Activated CD8-positive, alpha-beta memory T cell treated with anti-CD3 and anti-CD28 coated beads, Interleukin-2, amount 50 U/mL, for 24 hours (primary cell): Measurements from ENCODE around the gene LOXL1.

Experiments used
- DNase-seq: peaks from one replicate; pipeline ENCODE4 v3.0.0-alpha.2; 2020; ENCODE audit errors: extremely low read depth

The LOXL1 gene

GRCh38 chr15:73922186-73923151 is 3.8 kb upstream of the LOXL1 start:
- DNase-seq, result no peak

GRCh38 chr15:73923156-73923487 is 3.1 kb upstream of the LOXL1 start:
- DNase-seq, result no peak

GRCh38 chr15:73923488-73924164 is 2.6 kb upstream of the LOXL1 start:
- no peak for DNase-seq

GRCh38 chr15:73924171-73924921 is 1.9 kb upstream of the LOXL1 start:
- no peak for DNase-seq

- DNase-seq, result no peak
Measured at GRCh38 chr15:73925848-73926218, 429 bp upstream of the LOXL1 start.

- no peak for DNase-seq
Measured at GRCh38 chr15:73927003-73927475, 777 bp downstream of the LOXL1 start.

GRCh38 chr15:73927476-73928240 is 1.4 kb downstream of the LOXL1 start:
- DNase-seq, result peak; percentile 36

- DNase-seq, result no peak
Measured at GRCh38 chr15:73928241-73928579, 1.9 kb downstream of the LOXL1 start.

- no peak for DNase-seq
Measured at GRCh38 chr15:73928971-73929627, 2.8 kb downstream of the LOXL1 start.

GRCh38 chr15:73930371-73930770 is 4.1 kb downstream of the LOXL1 start:
- DNase-seq, result no peak

GRCh38 chr15:73930790-73931281 is 4.6 kb downstream of the LOXL1 start:
- DNase-seq, result no peak

- no peak for DNase-seq
Measured at GRCh38 chr15:73931441-73931840, 5.2 kb downstream of the LOXL1 start.

GRCh38 chr15:73932381-73933191 is 6.3 kb downstream of the LOXL1 start:
- DNase-seq, result no peak

- DNase-seq, result no peak
Measured at GRCh38 chr15:73934281-73934680, 8.0 kb downstream of the LOXL1 start.

GRCh38 chr15:73935547-73935946 is 9.3 kb downstream of the LOXL1 start:
- DNase-seq, result no peak

- DNase-seq, result no peak
Measured at GRCh38 chr15:73936181-73936580, 9.9 kb downstream of the LOXL1 start.

GRCh38 chr15:73936588-73937290 is 10.5 kb downstream of the LOXL1 start:
- DNase-seq, result no peak

- DNase-seq, result no peak
Measured at GRCh38 chr15:73937296-73937695, 11.0 kb downstream of the LOXL1 start.

- DNase-seq, result no peak
Measured at GRCh38 chr15:73937726-73938125, 11.5 kb downstream of the LOXL1 start.
